H1 (cell line): ENCODE data around the gene UCKL1. TPM values are rescaled to one million over a fixed set of nuclear protein-coding genes. Genes with fewer than 3 reads are reported as not detected.

ENCODE experiments used
- CTCF ChIA-PET: fragments of 300-600 bp; sonication (Branson Sonifier 250); formaldehyde crosslinking; loops from one replicate; lab custom pipeline; 2021; ENCODE audit not compliant: partially characterized antibody; lab: Charles Lee
- POLR2A ChIA-PET: fragments of 300-600 bp; sonication (Branson Sonifier 250); formaldehyde crosslinking; loops from one replicate; lab custom pipeline; 2021; ENCODE audit warnings: inconsistent platforms; ENCODE audit not compliant: partially characterized antibody; lab: Charles Lee
- DNase-seq, 2 experiments: peaks; one replicate each; pipeline versions ENCODE4 v3.0.0 to v3.0.0-alpha.2; 2010 to 2022; ENCODE audit warnings: low spot score in 2 of 2, low read depth in 1 of 2, mixed read lengths in 1 of 2
- FAIRE-seq: peaks from 2 replicates; lab custom pipeline; 2011; peaks lifted over from hg19 to GRCh38; lab: Jason Lieb, UNC
- H2AFZ ChIP-seq: 2 replicates; pipeline ENCODE4 v1.8.1; 2012; ENCODE audit warnings: low read length, inconsistent platforms
- H2AK5ac ChIP-seq: 2 replicates; pipeline ENCODE4 v1.6.1; 2013; ENCODE audit warnings: low read depth, low read length
- H2BK120ac ChIP-seq: replicated peaks from 2 replicates; pipeline ENCODE3; 2013; ENCODE audit warnings: low read depth, low read length, inconsistent platforms
- H2BK12ac ChIP-seq: 2 replicates; pipeline ENCODE4 v1.6.1; 2013; ENCODE audit warnings: low read depth, low read length
- H2BK15ac ChIP-seq: 2 replicates; pipeline ENCODE4 v1.6.1; 2013; ENCODE audit warnings: low read length
- H2BK20ac ChIP-seq: 2 replicates; pipeline ENCODE4 v1.6.1; 2013; ENCODE audit warnings: low read length
- H2BK5ac ChIP-seq: 2 replicates; pipeline ENCODE4 v1.6.1; 2013; ENCODE audit warnings: low read depth, low read length
- H3K14ac ChIP-seq: 2 replicates; pipeline ENCODE4 v1.6.1; 2013; ENCODE audit warnings: inconsistent platforms; ENCODE audit not compliant: insufficient read length
- H3K18ac ChIP-seq: 2 replicates; pipeline ENCODE4 v1.6.1; 2013; ENCODE audit warnings: low read length; ENCODE audit errors: extremely low read depth
- H3K23ac ChIP-seq: 2 replicates; pipeline ENCODE4 v1.6.1; 2013; ENCODE audit warnings: inconsistent platforms; ENCODE audit not compliant: insufficient read length
- H3K23me2 ChIP-seq: 2 replicates; pipeline ENCODE4 v1.6.1; 2013; ENCODE audit warnings: low read depth, low read length
- H3K27ac ChIP-seq: 2 replicates; pipeline ENCODE4 v1.6.1; 2011; ENCODE audit warnings: low read depth, low read length, inconsistent platforms
- H3K27me3 ChIP-seq, 4 experiments: replicated peaks in 1 of 4; 1 replicate in 1 of 4; 2 replicates in 3 of 4; pipeline versions ENCODE4 v1.6.1 to v1.8.1; 2011 to 2013; ENCODE audit warnings: low read length in 3 of 4, mild to moderate bottlenecking in 3 of 4, inconsistent platforms in 2 of 4, mixed read lengths in 2 of 4, moderate library complexity in 1 of 4; ENCODE audit not compliant: control insufficient read depth in 3 of 4, insufficient read depth in 3 of 4; ENCODE audit errors: extremely low read depth in 1 of 4
- H3K36me3 ChIP-seq, 4 experiments: 2 replicates each; pipeline versions ENCODE4 v1.6.1 to v1.8.1; 2011 to 2013; ENCODE audit warnings: mild to moderate bottlenecking in 4 of 4, low read length in 3 of 4, moderate library complexity in 2 of 4, control low read depth in 1 of 4, inconsistent platforms in 1 of 4; ENCODE audit not compliant: insufficient read depth in 4 of 4, control insufficient read depth in 2 of 4
- H3K4ac ChIP-seq: replicated peaks from 2 replicates; pipeline ENCODE3; 2013; ENCODE audit warnings: low read length, low read depth, mixed read lengths, inconsistent platforms; ENCODE audit not compliant: insufficient read length
- H3K4me1 ChIP-seq, 4 experiments: replicated peaks in 1 of 4; 1 replicate in 1 of 4; 2 replicates in 3 of 4; pipeline versions ENCODE4 v1.6.1 to v1.8.1; 2011 to 2013; ENCODE audit warnings: low read length in 3 of 4, inconsistent platforms in 2 of 4, mixed read lengths in 1 of 4; ENCODE audit not compliant: insufficient read depth in 4 of 4, control insufficient read depth in 3 of 4
- H3K4me2 ChIP-seq, 2 experiments: 2 replicates each; pipeline versions ENCODE4 v1.6.1 to v1.8.1; 2011 to 2013; ENCODE audit warnings: low read depth in 2 of 2, low read length in 2 of 2, control low read depth in 1 of 2, inconsistent platforms in 1 of 2, mild to moderate bottlenecking in 1 of 2; ENCODE audit not compliant: insufficient read depth in 1 of 2
- H3K4me3 ChIP-seq, 4 experiments: fragments of 200-600, 300-600 bp in 1 of 4; sonication (generic), shearing (Covaris generic), sonication (Bioruptor Twin) in 1 of 4; 2 replicates each; pipeline versions ENCODE4 v1.5.1 to v1.8.1; 2011 to 2016; ENCODE audit warnings: low read length in 4 of 4, low read depth in 3 of 4, control low read depth in 2 of 4, inconsistent platforms in 2 of 4, mild to moderate bottlenecking in 2 of 4, mixed read lengths in 1 of 4, moderate library complexity in 1 of 4; ENCODE audit not compliant: insufficient read depth in 2 of 4; ENCODE audit errors: extremely low read depth in 1 of 4
- H3K56ac ChIP-seq: replicated peaks from 2 replicates; pipeline ENCODE3; 2013; ENCODE audit warnings: low read depth, mild to moderate bottlenecking, mixed read lengths, low read length, inconsistent platforms; ENCODE audit not compliant: insufficient read length
- H3K79me1 ChIP-seq: 2 replicates; pipeline ENCODE4 v1.6.1; 2013; ENCODE audit warnings: low read depth, low read length, control low read depth
- H3K79me2 ChIP-seq, 2 experiments: 2 replicates each; pipeline versions ENCODE4 v1.6.1 to v1.8.1; 2012 to 2013; ENCODE audit warnings: low read length in 2 of 2, mild to moderate bottlenecking in 2 of 2, inconsistent platforms in 1 of 2; ENCODE audit not compliant: insufficient read depth in 2 of 2, control insufficient read depth in 1 of 2
- H3K9ac ChIP-seq, 4 experiments: replicated peaks in 1 of 4; 1 replicate in 1 of 4; 2 replicates in 3 of 4; pipeline versions ENCODE4 v1.6.1 to v1.8.1; 2011 to 2013; ENCODE audit warnings: low read depth in 3 of 4, low read length in 3 of 4, control low read depth in 2 of 4, mild to moderate bottlenecking in 2 of 4, moderate library complexity in 2 of 4, inconsistent platforms in 1 of 4; ENCODE audit errors: extremely low read depth in 1 of 4
- H3K9me3 ChIP-seq, 2 experiments: 2 replicates each; pipeline versions ENCODE4 v1.6.1 to v1.8.1; 2012 to 2013; ENCODE audit warnings: mild to moderate bottlenecking in 2 of 2, moderate library complexity in 2 of 2, control low read depth in 1 of 2, inconsistent platforms in 1 of 2, low read depth in 1 of 2, low read length in 1 of 2, mixed read lengths in 1 of 2; ENCODE audit not compliant: insufficient read depth in 2 of 2
- H4K20me1 ChIP-seq, 2 experiments: replicated peaks in 1 of 2; 2 replicates each; pipeline versions ENCODE3 to v1.8.1; 2011 to 2013; ENCODE audit warnings: inconsistent platforms in 2 of 2, low read length in 2 of 2, mild to moderate bottlenecking in 1 of 2; ENCODE audit not compliant: insufficient read depth in 2 of 2, control insufficient read depth in 1 of 2
- H4K5ac ChIP-seq: 2 replicates; pipeline ENCODE4 v1.6.1; 2013; ENCODE audit warnings: low read length, low read depth, mixed read lengths, inconsistent platforms; ENCODE audit not compliant: insufficient read length
- H4K8ac ChIP-seq: 2 replicates; pipeline ENCODE4 v1.8.0; 2013; ENCODE audit warnings: mild to moderate bottlenecking, moderate library complexity, low read length, inconsistent platforms; ENCODE audit not compliant: insufficient read depth; ENCODE audit errors: extremely low read depth
- H4K91ac ChIP-seq: replicated peaks from 2 replicates; pipeline ENCODE3; 2013; ENCODE audit warnings: low read length, mixed read lengths, inconsistent platforms; ENCODE audit not compliant: insufficient read length
- ATF3 ChIP-seq: IDR thresholded peaks from 2 replicates; pipeline ENCODE4 v1.6.1; 2011; ENCODE audit warnings: low read depth, mild to moderate bottlenecking, low read length; ENCODE audit not compliant: insufficient read depth
- BRCA1 ChIP-seq: IDR thresholded peaks from 2 replicates; pipeline ENCODE4 v1.6.1; 2012; ENCODE audit warnings: low read depth, low read length, improper control_type of control experiment
- CEBPB ChIP-seq: IDR thresholded peaks from 2 replicates; pipeline ENCODE4 v1.6.1; 2012; ENCODE audit warnings: low read depth, low read length
- CHD2 ChIP-seq: IDR thresholded peaks from 2 replicates; pipeline ENCODE4 v1.6.1; 2012; ENCODE audit warnings: low read length, improper control_type of control experiment
- CTBP2 ChIP-seq: IDR thresholded peaks from 2 replicates; pipeline ENCODE4 v1.7.0; 2011; ENCODE audit warnings: borderline replicate concordance, mild to moderate bottlenecking, moderate library complexity, mixed read lengths, low read length; ENCODE audit not compliant: insufficient read depth, insufficient read length
- EZH2 ChIP-seq: fragments of 200-600 bp; sonication (generic); IDR thresholded peaks from 2 replicates; pipeline ENCODE4 v1.7.1; 2012; ENCODE audit warnings: low read depth, mild to moderate bottlenecking, moderate library complexity, low read length, inconsistent platforms; ENCODE audit not compliant: severe bottlenecking
- JUN ChIP-seq: IDR thresholded peaks from 2 replicates; pipeline ENCODE4 v1.6.1; 2011; ENCODE audit warnings: low read depth, mild to moderate bottlenecking, improper control_type of control experiment, low read length
- MAFK ChIP-seq: IDR thresholded peaks from 2 replicates; pipeline ENCODE4 v1.6.1; 2012; ENCODE audit warnings: low read depth, mild to moderate bottlenecking, improper control_type of control experiment, low read length
- POLR2A ChIP-seq, 2 experiments: IDR thresholded peaks; 1 replicate in 1 of 2; 2 replicates in 1 of 2; pipeline ENCODE4 v1.6.1; 2011; ENCODE audit warnings: low read depth in 2 of 2, low read length in 2 of 2, mild to moderate bottlenecking in 2 of 2; ENCODE audit errors: control extremely low read depth in 1 of 2
- SUZ12 ChIP-seq: fragments of 200-600 bp; sonication (generic); IDR thresholded peaks from 2 replicates; pipeline ENCODE4 v1.6.1; 2012; ENCODE audit warnings: mild to moderate bottlenecking, inconsistent platforms, low read length, moderate library complexity, mixed read lengths
- USF2 ChIP-seq: IDR thresholded peaks from 2 replicates; pipeline ENCODE4 v1.6.1; 2011; ENCODE audit warnings: low read length, improper control_type of control experiment
- ZNF274 ChIP-seq: IDR thresholded peaks from 2 replicates; pipeline ENCODE4 v1.7.0; 2012; ENCODE audit warnings: low read length, borderline replicate concordance; ENCODE audit errors: extremely low read depth
- WGBS, 2 experiments: shearing (Covaris generic) in 1 of 2; methylation state at CpG; one replicate each; pipeline versions ENCODE4 v1.1.6 to v1.1.7; 2013 to 2015; ENCODE audit warnings: low lambda C conversion rate in 2 of 2, mixed read lengths in 2 of 2, inconsistent platforms in 1 of 2, low coverage in 1 of 2, missing lambda C conversion rate in 1 of 2; ENCODE audit not compliant: insufficient replicate concordance in 2 of 2, insufficient coverage in 1 of 2, insufficient read length in 1 of 2; ENCODE audit errors: extremely low coverage in 1 of 2, missing lambda C conversion rate in 1 of 2; 5-methylcytosine and 5-hydroxymethylcytosine counted together
- polyA plus RNA-seq, 7 experiments: library from polyadenylated mRNA; depleted of rRNA in 3 of 7; stranded (reverse) in 5 of 7; unstranded in 2 of 7; fragments of >200 nt in 5 of 7; fragments of 200-250 nt in 2 of 7; gene quantifications; 1 replicate in 5 of 7; 2 replicates in 1 of 7; 4 replicates in 1 of 7; pipeline versions ENCODE4 v1.2.1 to v1.2.3, GENCODE V29; 2011 to 2013; ENCODE audit warnings: missing spikeins in 2 of 7, mixed read lengths in 2 of 7
- total RNA-seq: library from RNA; stranded (reverse); fragmentation: NEBNext Ultra II Directional; extraction: Animal tissue kit (Norgen Biotek cat#: 25700); gene quantifications from 2 replicates; pipeline ENCODE4 v1.2.1, GENCODE V29; 2021

The UCKL1 gene
- total and polyA plus RNA-seq, 2 of the 8 experiments (the other 6 are each of a cell fraction or from before 2014, with no cell fraction given): 36.5 to 91.2 TPM

- Histone ChIP-seq H3K27me3 (no peaks in the 10 kb centered on the region), H3K23ac (no peak overlapping the region), H4K8ac (no peak overlapping the region), H3K4ac (no peak overlapping the region), H3K4me2 (no peak overlapping the region), H3K23me2 (no peaks in the 10 kb centered on the region), H4K91ac (no peak overlapping the region), H3K9me3 (no peaks in the 10 kb centered on the region), H2AK5ac (no peak overlapping the region), H3K79me2 (peaks cover 0 to 5% of the 10 kb centered on the region in 2 experiments; a peak in 1 of 4 replicates), H4K5ac (no peak overlapping the region), H2BK120ac (no peak overlapping the region), H2BK5ac (no peak overlapping the region), H3K4me1 (no peaks in the 10 kb centered on the region), H3K79me1 (no peaks in the 10 kb centered on the region; the same call in 1 of the 2 replicates), H3K14ac (no peak overlapping the region), H2AFZ (no peak overlapping the region), H3K27ac (no peak overlapping the region), H2BK15ac (no peak overlapping the region), H4K20me1 (peaks cover 0 to 4% of the 10 kb centered on the region in 2 experiments), H3K56ac (no peak overlapping the region), H3K18ac (no peak overlapping the region), H2BK12ac (no peak overlapping the region), H2BK20ac (no peak overlapping the region), H3K36me3 (peaks cover 0 to 14% (median 8%) of the 10 kb centered on the region in 4 experiments; a peak in 6 of 8 replicates), H3K9ac (no peak overlapping the region), H3K4me3 (no peak overlapping the region)
- no peak for DNase-seq
- POLR2A ChIA-PET: interaction anchor here (0.6 to 0.8 kb wide), 2 partner anchors 10 to 607 kb away, joined by 3 read pairs; no protein-coding TSS in a partner anchor
- 93% methylated on average over 9 of the region's 9 CpGs; no CpG with 5 or more reads in 1 of the 2 experiments for WGBS, 2 experiments
- no peak for FAIRE-seq
- CTCF ChIA-PET: interaction anchor here (1.1 to 6.2 kb wide), 4 partner anchors 10 to 48 kb away, joined by 3 to 57 read pairs (median 4); no protein-coding TSS in a partner anchor
- TF ChIP-seq POLR2A (IDR thresholded peaks at IDR 0.05; ENCODE audit: control extremely low read depth in 1 of 2, low read depth in 2 of 2, low read length in 2 of 2): no peak
- no peak for TF ChIP-seq CEBPB
- no peak for TF ChIP-seq CHD2
- no peak for TF ChIP-seq ZNF274
- no peak for TF ChIP-seq SUZ12
- no peak for TF ChIP-seq ATF3
- no peak for TF ChIP-seq JUN
- no peak for TF ChIP-seq EZH2
- TF ChIP-seq USF2: no peak
- no peak for TF ChIP-seq MAFK
- TF ChIP-seq CTBP2: no peak
- no peak for TF ChIP-seq BRCA1
These were observed 32.0 kb downstream of the UCKL1 start for GRCh38 chr20:63924241-63924640.
